HG03159 (cell line): ENCODE results near the gene PCNX2.

ENCODE experiments used
- ATAC-seq: cut with Tn5 transposase; IDR thresholded peaks from one replicate; pipeline ENCODE4 v1.9.1; 2021; ENCODE audit warnings: mild to moderate bottlenecking, moderate library complexity; ENCODE audit not compliant: unreplicated experiment

PCNX2 gene

GRCh38 chr1:232968391-232968790 lies 327.1 kb downstream of the PCNX2 start:
- no peak for ATAC-seq

GRCh38 chr1:232966663-232967062 lies 328.9 kb downstream of the PCNX2 start:
- no peak for ATAC-seq

DNA sequence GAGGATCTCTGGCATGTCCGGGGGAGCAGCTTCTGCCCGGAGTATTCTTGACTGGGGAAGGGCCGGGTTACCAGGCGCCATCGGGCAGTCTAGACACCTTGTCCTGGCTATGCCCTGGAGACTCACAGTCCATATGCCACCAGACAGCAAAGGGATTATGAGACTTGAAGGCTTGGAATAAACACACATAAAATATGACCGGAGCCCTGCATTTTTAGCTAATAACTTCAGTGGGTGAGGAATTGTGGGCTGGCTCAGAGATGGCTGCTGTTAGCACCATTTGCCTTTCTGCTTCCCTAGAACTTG lies 329.7 kb downstream of the PCNX2 start:
- ATAC-seq = no peak

GRCh38 chr1:232965124-232965911 lies 330.2 kb downstream of the PCNX2 start:
- ATAC-seq = peak; percentile 46

DNA sequence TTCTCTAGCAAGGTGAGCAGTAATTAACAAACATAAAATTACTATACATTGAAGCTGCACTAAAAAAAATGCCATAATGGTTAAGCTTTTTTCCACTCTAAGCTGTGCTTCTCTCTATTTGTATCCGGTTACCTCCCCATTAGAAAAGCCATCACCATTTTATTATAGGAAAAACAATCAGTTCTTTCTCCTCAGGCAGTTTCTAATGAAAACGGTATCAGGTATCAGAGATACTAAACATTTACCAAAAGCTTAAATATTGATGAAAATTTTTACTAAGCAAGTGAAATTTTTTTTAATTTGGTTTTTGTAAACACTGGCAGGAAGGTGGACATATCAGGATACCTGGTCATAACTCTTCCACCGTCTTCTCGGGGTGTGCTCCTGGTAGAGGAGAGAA lies 330.9 kb downstream of the PCNX2 start:
- ATAC-seq = no peak

DNA sequence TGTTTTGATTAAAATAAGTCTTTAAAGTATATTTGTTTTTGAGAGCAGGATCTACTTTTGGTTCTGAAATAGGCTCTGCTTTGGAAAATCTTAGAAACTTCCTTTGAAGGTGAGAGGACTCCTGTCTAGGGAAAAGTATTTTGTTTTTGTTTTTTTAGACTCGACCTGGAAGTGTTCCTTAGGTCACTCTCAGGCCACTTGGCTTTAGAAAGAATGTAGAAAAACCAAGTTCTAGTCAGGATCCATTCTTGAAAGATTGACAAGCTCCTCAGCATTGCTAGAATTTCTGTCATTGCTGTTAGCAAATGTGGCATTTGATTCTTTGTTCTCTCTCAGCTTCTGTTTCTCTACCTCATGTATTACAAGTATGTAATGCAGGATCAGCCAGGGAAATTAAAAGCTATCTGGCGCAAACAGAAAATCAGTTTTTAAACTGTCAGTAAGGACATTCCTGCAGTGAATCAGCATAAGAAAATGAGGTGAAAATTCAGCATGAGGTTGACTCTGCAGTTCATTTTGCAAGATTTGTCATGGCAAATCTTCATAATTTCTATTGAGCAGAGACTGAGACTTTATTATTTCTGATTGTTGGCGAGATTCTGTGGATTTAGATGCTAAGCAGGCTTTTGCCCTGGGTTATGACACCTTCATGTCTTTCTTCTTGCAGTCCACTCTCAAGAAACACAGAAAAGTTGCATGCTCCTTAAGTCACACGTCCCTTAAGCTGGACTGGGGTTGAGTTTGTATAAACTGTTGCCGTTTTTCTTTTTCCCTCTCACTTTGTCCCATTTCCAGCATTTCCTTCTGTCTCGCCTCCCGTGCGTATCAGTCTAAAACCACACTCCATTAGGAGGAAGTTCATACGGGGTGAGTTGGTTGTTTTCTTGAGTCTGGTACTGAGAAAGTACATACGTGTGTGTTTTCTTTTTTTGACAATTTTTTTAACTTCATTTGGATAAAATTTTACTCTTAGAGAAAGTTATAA lies 332.5 kb downstream of the PCNX2 start:
- ATAC-seq = no peak

GRCh38 chr1:232958067-232958466 lies 337.5 kb downstream of the PCNX2 start:
- ATAC-seq = no peak

DNA sequence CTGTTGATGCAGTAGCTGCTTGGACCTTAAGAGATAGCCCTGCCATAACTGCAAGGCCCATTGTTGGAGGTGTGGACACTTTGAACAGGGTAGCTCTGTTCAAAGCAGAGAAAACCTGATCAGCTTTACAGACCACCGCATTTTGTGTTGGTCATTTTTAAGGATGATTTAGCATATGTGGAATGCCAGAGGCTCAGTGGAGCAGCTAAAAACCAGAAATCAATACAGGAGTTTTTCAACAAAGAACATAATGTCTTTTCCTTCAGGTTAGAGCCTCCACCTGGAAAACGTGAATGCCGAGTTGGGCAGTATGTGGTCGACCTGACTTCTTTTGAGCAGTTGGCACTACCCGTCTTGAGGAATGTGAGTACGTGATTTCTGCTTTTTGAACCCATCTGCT lies 339.4 kb downstream of the PCNX2 start:
- ATAC-seq = no peak

- ATAC-seq = no peak
These were observed 340.7 kb downstream of the PCNX2 start for GRCh38 chr1:232954594-232955365.

- ATAC-seq = peak; percentile 55
These were observed 342.7 kb downstream of the PCNX2 start for GRCh38 chr1:232952514-232953499.

GRCh38 chr1:232951605-232952004 lies 343.9 kb downstream of the PCNX2 start:
- ATAC-seq = no peak

DNA sequence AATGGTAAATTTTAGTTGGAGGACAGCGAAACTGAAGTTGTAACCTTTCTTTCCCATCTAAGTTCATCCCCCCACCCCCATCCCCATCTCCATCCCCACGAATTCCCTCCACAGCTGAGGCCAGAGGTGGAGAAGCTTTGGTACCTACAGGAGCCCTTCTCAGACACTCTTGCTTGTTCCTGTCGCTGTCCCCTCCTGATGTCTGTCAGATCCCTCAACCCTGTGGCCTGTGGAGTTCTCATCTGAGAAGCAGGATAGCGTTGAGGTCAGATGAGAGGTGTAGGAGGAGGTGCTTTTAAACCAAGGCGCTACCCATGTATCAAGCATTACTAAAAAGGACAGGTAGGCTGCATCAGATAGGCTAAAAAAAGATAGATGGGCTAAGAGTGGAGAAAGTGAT lies 344.3 kb downstream of the PCNX2 start:
- peak; percentile 25 for ATAC-seq

- ATAC-seq = peak; percentile 90
These were observed 345.0 kb downstream of the PCNX2 start, which contains the start of gene NTPCR for GRCh38 chr1:232950197-232951176. Gene NTPCR (plus strand): TSS chr1:232950611. CDS start chr1:232950711, 100 bp downstream.

GRCh38 chr1:232949636-232950196 lies 345.8 kb downstream of the PCNX2 start:
- ATAC-seq = no peak

DNA sequence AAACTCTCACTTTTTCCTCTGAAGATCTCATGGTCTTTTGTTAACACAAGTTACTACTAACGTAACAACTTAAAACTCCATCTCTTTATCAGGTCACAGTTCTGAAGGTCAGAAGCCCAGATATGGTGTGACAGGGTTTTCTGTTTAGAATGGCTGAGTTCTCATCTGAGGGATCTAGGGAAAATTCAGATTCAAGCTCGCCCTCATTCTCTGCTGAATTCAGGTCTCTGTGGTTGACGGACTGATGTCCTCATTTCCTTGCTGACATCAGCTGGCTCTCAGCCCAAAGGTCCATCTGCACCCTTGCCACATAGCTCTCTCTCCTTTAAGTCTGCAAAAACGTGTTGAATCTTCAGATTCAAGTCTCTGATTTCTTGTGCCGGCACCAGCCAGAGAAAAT lies 351.2 kb downstream of the PCNX2 start:
- ATAC-seq = no peak

- peak; percentile 73 for ATAC-seq
These were observed 351.8 kb downstream of the PCNX2 start for GRCh38 chr1:232943679-232944252.

- ATAC-seq = no peak
These were observed 352.9 kb downstream of the PCNX2 start for GRCh38 chr1:232942413-232943294.
